ENCODE measurements around the gene SMAP1. TPM values are rescaled to one million over a fixed set of nuclear protein-coding genes. Genes with fewer than 3 reads are reported as not detected.

SMAP1 gene
- total RNA-seq, 1 experiment from 2014 or later, result 3.5 TPM

DNA sequence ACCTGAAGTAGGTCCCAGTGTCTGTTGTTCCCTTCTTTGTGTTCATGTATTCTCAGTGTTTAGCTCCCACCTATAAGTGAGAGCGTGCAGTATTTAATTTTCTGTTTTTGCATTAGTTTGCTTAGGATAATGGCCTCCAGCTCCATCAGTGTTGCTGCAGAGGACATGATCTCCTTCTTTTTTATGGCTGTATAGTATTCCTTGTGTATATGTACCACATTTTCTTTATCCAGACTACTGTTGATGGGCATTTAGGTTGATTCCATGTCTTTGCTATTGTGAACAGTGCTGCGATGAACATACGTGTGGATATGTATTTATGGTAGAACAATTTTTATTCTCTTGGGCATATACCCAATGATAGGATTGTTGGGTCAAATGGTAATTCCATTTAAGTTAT, 163.7 kb downstream of the SMAP1 start:
- Histone ChIP-seq H3K27me3 (ENCODE audit: insufficient read depth, low read length) (no peaks in the 10 kb centered on the region), H3K36me3 (ENCODE audit: control insufficient read depth in 1 of 2, insufficient read depth in 2 of 2, low read length in 2 of 2) (no peaks in the 10 kb centered on the region), H3K4me3 (replicated peaks in 1 of 2; ENCODE audit: low read depth in 1 of 2, low read length in 2 of 2) (no peak overlapping the region), H3K9ac (ENCODE audit: low read length) (no peak overlapping the region), H3K79me2 (ENCODE audit: insufficient read depth, low read length) (no peaks in the 10 kb centered on the region), H3K27ac (ENCODE audit: low read depth, low read length) (no peak overlapping the region), H2AFZ (ENCODE audit: low read depth, low read length, poor library complexity, severe bottlenecking) (no peak overlapping the region), H4K20me1 (ENCODE audit: insufficient read depth) (no peaks in the 10 kb centered on the region), H3K4me2 (ENCODE audit: low read length) (no peak overlapping the region), H3K9me3 (ENCODE audit: control insufficient read depth in 1 of 2, insufficient read depth in 1 of 2, low read depth in 1 of 2, low read length in 2 of 2) (no peaks in the 10 kb centered on the region), H3K9me2 (ENCODE audit: insufficient read depth) (no peaks in the 10 kb centered on the region), H3K4me1 (ENCODE audit: control insufficient read depth in 1 of 2, insufficient read depth in 2 of 2, low read length in 2 of 2) (no peaks in the 10 kb centered on the region)
- ATAC-seq (no peak), DNase-seq (ENCODE audit: low read depth, low spot score) (no peak)
- POLR2A ChIA-PET, result no interaction called here
- RAD21 ChIA-PET (ENCODE audit: low non-redundant PET in 1 of 2, low total read pairs in 2 of 2, uncharacterized antibody in 2 of 2, unreplicated experiment in 2 of 2), result no interaction called here
- intact Hi-C loops (cut with micrococcal nuclease), result no loop called here
- no peak for TF ChIP-seq ELF1 (IDR thresholded peaks at IDR 0.05; ENCODE audit: borderline replicate concordance, low read depth)
- no peak for TF ChIP-seq POLR2A (IDR thresholded peaks at IDR 0.05; ENCODE audit: borderline replicate concordance, extremely low read depth, insufficient read depth, insufficient read length)
- TF ChIP-seq, protein P1, sequence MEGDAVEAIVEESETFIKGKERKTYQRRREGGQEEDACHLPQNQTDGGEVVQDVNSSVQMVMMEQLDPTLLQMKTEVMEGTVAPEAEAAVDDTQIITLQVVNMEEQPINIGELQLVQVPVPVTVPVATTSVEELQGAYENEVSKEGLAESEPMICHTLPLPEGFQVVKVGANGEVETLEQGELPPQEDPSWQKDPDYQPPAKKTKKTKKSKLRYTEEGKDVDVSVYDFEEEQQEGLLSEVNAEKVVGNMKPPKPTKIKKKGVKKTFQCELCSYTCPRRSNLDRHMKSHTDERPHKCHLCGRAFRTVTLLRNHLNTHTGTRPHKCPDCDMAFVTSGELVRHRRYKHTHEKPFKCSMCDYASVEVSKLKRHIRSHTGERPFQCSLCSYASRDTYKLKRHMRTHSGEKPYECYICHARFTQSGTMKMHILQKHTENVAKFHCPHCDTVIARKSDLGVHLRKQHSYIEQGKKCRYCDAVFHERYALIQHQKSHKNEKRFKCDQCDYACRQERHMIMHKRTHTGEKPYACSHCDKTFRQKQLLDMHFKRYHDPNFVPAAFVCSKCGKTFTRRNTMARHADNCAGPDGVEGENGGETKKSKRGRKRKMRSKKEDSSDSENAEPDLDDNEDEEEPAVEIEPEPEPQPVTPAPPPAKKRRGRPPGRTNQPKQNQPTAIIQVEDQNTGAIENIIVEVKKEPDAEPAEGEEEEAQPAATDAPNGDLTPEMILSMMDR (IDR thresholded peaks at IDR 0.05 in 2 of 3, conservative IDR thresholded peaks at IDR 0.05 in 1 of 3; ENCODE audit: borderline replicate concordance in 1 of 3, insufficient read depth in 1 of 3, low read depth in 2 of 3, low read length in 2 of 3), result no peak
- TF ChIP-seq EGR1 (IDR thresholded peaks at IDR 0.05; ENCODE audit: low read depth), result no peak
- TF ChIP-seq EZH2phosphoT487 (IDR thresholded peaks at IDR 0.05; ENCODE audit: borderline replicate concordance), result no peak
- TF ChIP-seq, protein P2, sequence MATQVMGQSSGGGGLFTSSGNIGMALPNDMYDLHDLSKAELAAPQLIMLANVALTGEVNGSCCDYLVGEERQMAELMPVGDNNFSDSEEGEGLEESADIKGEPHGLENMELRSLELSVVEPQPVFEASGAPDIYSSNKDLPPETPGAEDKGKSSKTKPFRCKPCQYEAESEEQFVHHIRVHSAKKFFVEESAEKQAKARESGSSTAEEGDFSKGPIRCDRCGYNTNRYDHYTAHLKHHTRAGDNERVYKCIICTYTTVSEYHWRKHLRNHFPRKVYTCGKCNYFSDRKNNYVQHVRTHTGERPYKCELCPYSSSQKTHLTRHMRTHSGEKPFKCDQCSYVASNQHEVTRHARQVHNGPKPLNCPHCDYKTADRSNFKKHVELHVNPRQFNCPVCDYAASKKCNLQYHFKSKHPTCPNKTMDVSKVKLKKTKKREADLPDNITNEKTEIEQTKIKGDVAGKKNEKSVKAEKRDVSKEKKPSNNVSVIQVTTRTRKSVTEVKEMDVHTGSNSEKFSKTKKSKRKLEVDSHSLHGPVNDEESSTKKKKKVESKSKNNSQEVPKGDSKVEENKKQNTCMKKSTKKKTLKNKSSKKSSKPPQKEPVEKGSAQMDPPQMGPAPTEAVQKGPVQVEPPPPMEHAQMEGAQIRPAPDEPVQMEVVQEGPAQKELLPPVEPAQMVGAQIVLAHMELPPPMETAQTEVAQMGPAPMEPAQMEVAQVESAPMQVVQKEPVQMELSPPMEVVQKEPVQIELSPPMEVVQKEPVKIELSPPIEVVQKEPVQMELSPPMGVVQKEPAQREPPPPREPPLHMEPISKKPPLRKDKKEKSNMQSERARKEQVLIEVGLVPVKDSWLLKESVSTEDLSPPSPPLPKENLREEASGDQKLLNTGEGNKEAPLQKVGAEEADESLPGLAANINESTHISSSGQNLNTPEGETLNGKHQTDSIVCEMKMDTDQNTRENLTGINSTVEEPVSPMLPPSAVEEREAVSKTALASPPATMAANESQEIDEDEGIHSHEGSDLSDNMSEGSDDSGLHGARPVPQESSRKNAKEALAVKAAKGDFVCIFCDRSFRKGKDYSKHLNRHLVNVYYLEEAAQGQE (IDR thresholded peaks at IDR 0.05; ENCODE audit: low read depth), result no peak
- TF ChIP-seq ZNF274 (IDR thresholded peaks at IDR 0.05; ENCODE audit: low read depth, low read length), result no peak
- no peak for TF ChIP-seq CBX3 (IDR thresholded peaks at IDR 0.05; ENCODE audit: low read depth)
- TF ChIP-seq SRF (IDR thresholded peaks at IDR 0.05; ENCODE audit: low read depth), result no peak
- TF ChIP-seq, protein P3, sequence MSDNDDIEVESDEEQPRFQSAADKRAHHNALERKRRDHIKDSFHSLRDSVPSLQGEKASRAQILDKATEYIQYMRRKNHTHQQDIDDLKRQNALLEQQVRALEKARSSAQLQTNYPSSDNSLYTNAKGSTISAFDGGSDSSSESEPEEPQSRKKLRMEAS (IDR thresholded peaks at IDR 0.05), result no peak
- no peak for TF ChIP-seq ZFX (IDR thresholded peaks at IDR 0.05)
- no peak for TF ChIP-seq RAD21 (IDR thresholded peaks at IDR 0.05; ENCODE audit: low read depth)
- BruUV-seq (replicated peaks), result no TSS peak
- CTCF ChIA-PET, result no interaction called here
